OCI-LY1 (cell line): ENCODE results near the gene AP1B1.

ENCODE experiments used
- CTCF ChIP-seq: fragments of 200-600 bp; sonication (generic), shearing (Covaris generic); IDR thresholded peaks from 2 replicates; pipeline ENCODE4 v1.5.1; 2017; ENCODE audit warnings: mild to moderate bottlenecking, antibody characterized with exemption, low read length, moderate library complexity, mixed read lengths
- EZH2 ChIP-seq: fragments of 200-600 bp; sonication (generic), shearing (Covaris generic); IDR thresholded peaks from 2 replicates; pipeline ENCODE4 v1.8.0; 2017; ENCODE audit warnings: borderline replicate concordance, mixed run types, mild to moderate bottlenecking, antibody characterized with exemption, low read length, moderate library complexity, mixed read lengths

GRCh38 chr22:29380856-29381255 is 7.5 kb downstream of the AP1B1 start:
- TF ChIP-seq CTCF (no peak), EZH2 (no peak)
